Thyroid gland (tissue), 4 donors: ENCODE measurements around the gene PCBD1. TPM values are rescaled to one million over a fixed set of nuclear protein-coding genes. Genes with fewer than 3 reads are reported as not detected.

ENCODE experiments used
- DNase-seq, 2 donors: peaks; one replicate each; pipeline ENCODE4 v3.0.0-alpha.2; 2019
- H3K27ac ChIP-seq, 3 donors: fragments of 200-600 bp; sonication (generic); 1 replicate in 2 of 3; 2 replicates in 1 of 3; pipeline ENCODE4 v1.5.1; 2016 to 2019; ENCODE audit warnings: mild to moderate bottlenecking in 1 of 3, moderate library complexity in 1 of 3
- H3K27me3 ChIP-seq: fragments of 200-600 bp; sonication (generic); one replicate; pipeline ENCODE4 v1.5.1; 2019
- H3K36me3 ChIP-seq, 2 donors: fragments of 200-600 bp; sonication (generic); one replicate each; pipeline ENCODE4 v1.5.1; 2016 to 2019
- H3K4me1 ChIP-seq, 2 donors: fragments of 200-600 bp; sonication (generic); one replicate each; pipeline ENCODE4 v1.5.1; 2017 to 2019
- H3K4me3 ChIP-seq, 3 donors: fragments of 200-600 bp; sonication (generic); replicated peaks in 1 of 3; 1 replicate in 2 of 3; 2 replicates in 1 of 3; pipeline ENCODE4 v1.5.1; 2016; ENCODE audit warnings: mild to moderate bottlenecking in 1 of 3
- H3K9me3 ChIP-seq: fragments of 200-600 bp; sonication (generic); one replicate; pipeline ENCODE4 v1.5.1; 2017
- POLR2A ChIP-seq, 2 donors: fragments of 450-650 bp; IDR thresholded peaks; one replicate each; pipeline ENCODE4 v1.6.1; 2017; ENCODE audit warnings: antibody characterized with exemption in 2 of 2, mild to moderate bottlenecking in 2 of 2, moderate library complexity in 1 of 2
- whole genome bisulfite sequencing, 2 donors: methylation state at CpG; one replicate each; pipeline ENCODE4 v1.1.5; 2017; 5-methylcytosine and 5-hydroxymethylcytosine counted together
- intact Hi-C: fragments of 100-400 bp; cut with DNase I; formaldehyde crosslinking; loops from one replicate; pipeline ENCODE4 v1.15.1; 2023
- total RNA-seq, 4 donors: library from RNA; depleted of rRNA; stranded (reverse); fragments of >200 nt; gene quantifications; one replicate each; pipeline ENCODE4 v1.2.3, GENCODE V29; 2016
- TF ChIP-seq, protein P1 (sequence below), 6 experiments: fragments of 200-600 bp in 3 of 6; fragments of 450-650 bp in 3 of 6; sonication (generic) in 3 of 6; IDR thresholded peaks; one replicate each; pipeline ENCODE4 v1.5.1; 2016 to 2019; ENCODE audit warnings: antibody characterized with exemption in 6 of 6, mild to moderate bottlenecking in 2 of 6, inconsistent platforms in 1 of 6, moderate library complexity in 1 of 6

The PCBD1 gene
- total RNA-seq, 4 donors from 2014 or later = 39.4 to 124 (median 86.8) TPM

DNA sequence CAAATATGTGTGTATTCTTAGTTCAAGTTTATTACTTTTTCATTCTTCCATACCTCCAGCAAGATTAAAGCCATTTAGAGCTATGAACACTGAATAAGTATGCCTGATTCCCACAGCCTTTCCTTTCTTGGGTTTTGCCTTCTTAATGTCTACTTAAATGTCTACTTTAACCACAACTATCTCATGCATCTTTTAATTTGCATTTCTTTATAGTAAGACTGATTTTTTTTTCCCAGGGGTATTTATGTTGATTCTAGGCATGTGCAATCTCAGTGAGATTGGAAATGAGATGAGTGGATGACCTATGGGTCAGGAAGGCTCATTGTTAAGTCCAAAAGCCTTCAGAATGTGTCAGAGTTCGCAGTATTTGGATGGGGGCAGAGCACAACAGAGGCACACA lies 3.6 kb downstream of the PCBD1 start:
- no peak for TF ChIP-seq POLR2A (IDR thresholded peaks at IDR 0.05)
- TF ChIP-seq, protein P1, sequence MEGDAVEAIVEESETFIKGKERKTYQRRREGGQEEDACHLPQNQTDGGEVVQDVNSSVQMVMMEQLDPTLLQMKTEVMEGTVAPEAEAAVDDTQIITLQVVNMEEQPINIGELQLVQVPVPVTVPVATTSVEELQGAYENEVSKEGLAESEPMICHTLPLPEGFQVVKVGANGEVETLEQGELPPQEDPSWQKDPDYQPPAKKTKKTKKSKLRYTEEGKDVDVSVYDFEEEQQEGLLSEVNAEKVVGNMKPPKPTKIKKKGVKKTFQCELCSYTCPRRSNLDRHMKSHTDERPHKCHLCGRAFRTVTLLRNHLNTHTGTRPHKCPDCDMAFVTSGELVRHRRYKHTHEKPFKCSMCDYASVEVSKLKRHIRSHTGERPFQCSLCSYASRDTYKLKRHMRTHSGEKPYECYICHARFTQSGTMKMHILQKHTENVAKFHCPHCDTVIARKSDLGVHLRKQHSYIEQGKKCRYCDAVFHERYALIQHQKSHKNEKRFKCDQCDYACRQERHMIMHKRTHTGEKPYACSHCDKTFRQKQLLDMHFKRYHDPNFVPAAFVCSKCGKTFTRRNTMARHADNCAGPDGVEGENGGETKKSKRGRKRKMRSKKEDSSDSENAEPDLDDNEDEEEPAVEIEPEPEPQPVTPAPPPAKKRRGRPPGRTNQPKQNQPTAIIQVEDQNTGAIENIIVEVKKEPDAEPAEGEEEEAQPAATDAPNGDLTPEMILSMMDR (IDR thresholded peaks at IDR 0.05) = no peak
- intact Hi-C loops = loop anchor here (5.0 kb wide), 1 partner anchor 322 kb away; no protein-coding TSS in a partner anchor
- H3K27ac ChIP-seq = no peak overlapping the region
- WGBS, 2 donors = 90 to 95% methylated on average over 1 of the region's 1 CpG
- H3K4me3 ChIP-seq = no peak overlapping the region
- H3K4me1 ChIP-seq = peaks cover 1 to 9% of the 10 kb centered on the region in 2 donors
- no peaks in the 10 kb centered on the region for H3K27me3 ChIP-seq
- peaks cover 9 to 10% of the 10 kb centered on the region in 2 donors for H3K36me3 ChIP-seq
- no peak for DNase-seq
- H3K9me3 ChIP-seq = no peaks in the 10 kb centered on the region

DNA sequence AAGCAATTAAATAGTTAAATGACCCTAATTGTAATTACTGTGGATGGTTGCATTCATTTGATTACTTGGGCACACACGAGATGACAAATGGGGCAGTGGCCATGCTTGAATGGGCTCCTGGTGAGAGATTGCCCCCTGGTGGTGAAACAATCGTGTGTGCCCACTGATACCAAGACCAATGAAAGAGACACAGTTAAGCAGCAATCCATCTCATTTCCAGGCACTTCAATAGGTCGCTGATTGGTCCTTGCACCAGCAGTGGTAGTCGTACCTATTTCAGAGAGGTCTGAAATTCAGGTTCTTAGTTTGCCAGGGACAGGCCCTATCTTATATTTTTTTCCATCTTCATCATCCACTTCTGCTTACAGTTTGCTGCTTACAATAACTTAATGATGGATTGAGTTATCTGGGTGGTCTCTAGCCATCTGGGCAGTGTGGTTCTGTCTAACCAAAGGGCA lies 8.3 kb downstream of the PCBD1 start:
- 5 to 9% methylated on average over 4 of the region's 4 CpGs for WGBS, 2 donors
- peak overlapping the region in 1 of 3 donors; percentile 77 for H3K27ac ChIP-seq
- intact Hi-C loops = loop anchor here (5.0 kb wide), 1 partner anchor 318 kb away; no protein-coding TSS in a partner anchor
- peak; percentile 78 to 85 for DNase-seq
- no peaks in the 10 kb centered on the region for H3K27me3 ChIP-seq
- TF ChIP-seq POLR2A (IDR thresholded peaks at IDR 0.05) = no peak
- TF ChIP-seq, protein P1 (IDR thresholded peaks at IDR 0.05) = peak; percentile 83 to 97 (median 91)
- H3K4me1 ChIP-seq = peaks cover 0 to 14% of the 10 kb centered on the region in 2 donors
- peaks cover 15 to 16% of the 10 kb centered on the region in 2 donors for H3K36me3 ChIP-seq
- no peaks in the 10 kb centered on the region for H3K9me3 ChIP-seq
- H3K4me3 ChIP-seq = no peak overlapping the region

- peak; percentile 60 to 67 for DNase-seq
- Histone ChIP-seq H3K4me1 (peaks cover 0 to 14% of the 10 kb centered on the region in 2 donors), H3K4me3 (no peak overlapping the region), H3K27ac (peak overlapping the region; percentile 36 to 77 (median 42)), H3K27me3 (no peaks in the 10 kb centered on the region), H3K36me3 (peaks cover 9 to 11% of the 10 kb centered on the region in 2 donors), H3K9me3 (no peaks in the 10 kb centered on the region)
- no peak for TF ChIP-seq POLR2A (IDR thresholded peaks at IDR 0.05)
- TF ChIP-seq, protein P1 (IDR thresholded peaks at IDR 0.05) = no peak
- WGBS, 2 donors = 0 to 13% methylated on average over 1 of the region's 1 CpG
- intact Hi-C loops = loop anchor here (2.0 to 10.0 kb wide), 3 partner anchors 64 to 414 kb away; partner anchors contain the start of gene SGPL1
These were observed 9.2 kb downstream of the PCBD1 start for GRCh38 chr10:70879207-70879606.

DNA sequence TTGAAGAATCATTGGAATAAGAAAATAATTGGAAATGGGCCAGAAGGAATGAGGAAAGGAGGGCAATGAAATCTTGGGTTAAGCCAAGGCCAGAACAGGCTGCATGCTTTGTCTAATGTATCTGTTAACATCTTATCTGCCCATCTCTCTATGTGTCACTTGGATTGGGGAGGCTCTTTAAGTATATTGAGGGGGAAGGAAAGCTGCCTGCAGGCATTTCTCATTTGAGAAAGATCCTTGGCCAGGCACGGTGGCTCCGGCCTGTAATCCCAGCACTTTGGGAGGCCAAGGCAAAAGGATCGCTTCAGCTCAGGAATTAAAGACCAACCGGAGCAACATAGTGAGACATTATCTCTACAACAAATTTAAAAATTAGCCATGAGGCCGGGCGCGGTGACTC lies 14.3 kb downstream of the PCBD1 start:
- intact Hi-C loops = loop anchor here (10.0 kb wide), 2 partner anchors 329 to 409 kb away; no protein-coding TSS in a partner anchor
- peaks cover 28 to 34% of the 10 kb centered on the region in 2 donors for H3K36me3 ChIP-seq
- H3K27me3 ChIP-seq = no peaks in the 10 kb centered on the region
- 81 to 86% methylated on average over 7 of the region's 7 CpGs for WGBS, 2 donors
- H3K27ac ChIP-seq = no peak overlapping the region
- no peak for DNase-seq
- no peak overlapping the region for H3K4me3 ChIP-seq
- peaks cover 0 to 6% of the 10 kb centered on the region in 2 donors for H3K4me1 ChIP-seq
- TF ChIP-seq POLR2A (IDR thresholded peaks at IDR 0.05) = no peak
- TF ChIP-seq, protein P1 (IDR thresholded peaks at IDR 0.05) = no peak
- no peaks in the 10 kb centered on the region for H3K9me3 ChIP-seq

DNA sequence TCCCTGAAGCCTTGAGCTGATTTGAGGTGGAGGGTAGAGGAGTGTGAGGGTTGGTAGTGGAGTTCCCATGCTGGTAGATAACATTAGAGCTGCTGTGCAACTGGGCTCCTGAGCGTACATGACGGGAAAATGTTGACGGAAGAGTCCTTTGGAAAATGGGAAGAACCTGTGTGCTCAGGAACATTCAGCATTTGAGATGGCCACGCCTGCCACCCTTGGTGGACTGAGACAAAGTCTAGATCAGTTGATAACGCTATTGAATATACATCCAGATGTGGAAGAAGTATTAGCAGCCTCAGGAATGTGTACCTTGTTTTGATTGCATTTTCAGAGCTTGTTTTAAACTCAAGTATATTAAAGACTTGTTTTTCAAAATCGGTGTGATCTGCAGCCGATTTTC lies 16.1 kb downstream of the PCBD1 start:
- H3K4me1 ChIP-seq = no peaks in the 10 kb centered on the region
- no peak overlapping the region for H3K27ac ChIP-seq
- no peak for DNase-seq
- TF ChIP-seq POLR2A (IDR thresholded peaks at IDR 0.05) = no peak
- TF ChIP-seq, protein P1 (IDR thresholded peaks at IDR 0.05) = no peak
- WGBS, 2 donors = 94 to 95% methylated on average over 7 of the region's 7 CpGs
- no peaks in the 10 kb centered on the region for H3K9me3 ChIP-seq
- intact Hi-C loops = loop anchor here (10.0 kb wide), 2 partner anchors 327 to 407 kb away; no protein-coding TSS in a partner anchor
- no peak overlapping the region for H3K4me3 ChIP-seq
- no peaks in the 10 kb centered on the region for H3K27me3 ChIP-seq
- H3K36me3 ChIP-seq = peaks cover 28 to 33% of the 10 kb centered on the region in 2 donors
